Loucy (cell line): Measurements from ENCODE around the gene TTC7B.

ENCODE experiments used
- H2AFZ ChIP-seq: fragments of 200-600 bp; sonication (generic); 2 replicates; pipeline ENCODE4 v1.6.0; 2016; ENCODE audit warnings: antibody characterized with exemption, mild to moderate bottlenecking, low read length, moderate library complexity
- H3F3A ChIP-seq: fragments of 200-600 bp; 2 replicates; pipeline ENCODE4 v1.6.0; 2016; ENCODE audit warnings: antibody characterized with exemption, low read depth, mild to moderate bottlenecking
- H3K27me3 ChIP-seq: fragments of 200-600 bp; sonication (generic); 2 replicates; pipeline ENCODE4 v1.6.1; 2014; ENCODE audit warnings: low read length, mild to moderate bottlenecking; ENCODE audit not compliant: insufficient read depth, poor library complexity, severe bottlenecking
- H3K36me3 ChIP-seq: fragments of 200-600 bp; sonication (generic); 2 replicates; pipeline ENCODE4 v1.6.1; 2016; ENCODE audit warnings: low read length; ENCODE audit not compliant: insufficient read depth
- H3K4me1 ChIP-seq: fragments of 200-600 bp; sonication (generic); 2 replicates; pipeline ENCODE4 v1.5.1; 2014; ENCODE audit warnings: low read length, mild to moderate bottlenecking; ENCODE audit not compliant: insufficient read depth, poor library complexity, severe bottlenecking
- H3K4me2 ChIP-seq: fragments of 200-600 bp; sonication (generic); 2 replicates; pipeline ENCODE4 v1.6.0; 2014; ENCODE audit warnings: antibody characterized with exemption, low read length, low read depth, mild to moderate bottlenecking; ENCODE audit not compliant: poor library complexity, severe bottlenecking
- H3K4me3 ChIP-seq: fragments of 200-600 bp; sonication (generic); 2 replicates; pipeline ENCODE4 v1.5.1; 2014; ENCODE audit warnings: low read length, mild to moderate bottlenecking, mixed read lengths; ENCODE audit not compliant: poor library complexity, severe bottlenecking
- H3K79me2 ChIP-seq: fragments of 200-600 bp; sonication (generic); 2 replicates; pipeline ENCODE4 v1.6.1; 2014; ENCODE audit warnings: low read length; ENCODE audit not compliant: insufficient read depth
- H3K9ac ChIP-seq: fragments of 200-600 bp; sonication (generic); 2 replicates; pipeline ENCODE4 v1.6.0; 2014; ENCODE audit warnings: mild to moderate bottlenecking, low read depth, low read length, moderate library complexity; ENCODE audit not compliant: poor library complexity, severe bottlenecking
- H3K9me2 ChIP-seq: fragments of 200-600 bp; sonication (generic); replicated peaks from 2 replicates; pipeline ENCODE4 v1.6.1; 2016; ENCODE audit warnings: low read depth, low read length, mixed read lengths
- H3K9me3 ChIP-seq: fragments of 200-600 bp; sonication (generic); 2 replicates; pipeline ENCODE4 v1.6.1; 2014; ENCODE audit warnings: mild to moderate bottlenecking, antibody characterized with exemption, low read length, low read depth; ENCODE audit not compliant: insufficient read depth
- H4K20me1 ChIP-seq: fragments of 200-600 bp; sonication (generic); 2 replicates; pipeline ENCODE4 v1.6.0; 2014; ENCODE audit warnings: antibody characterized with exemption, low read length, mild to moderate bottlenecking; ENCODE audit not compliant: insufficient read depth, poor library complexity, severe bottlenecking
- EZH2phosphoT487 ChIP-seq: fragments of 200-600 bp; IDR thresholded peaks from 2 replicates; pipeline ENCODE4 v1.6.1; 2018; ENCODE audit warnings: antibody characterized with exemption, mild to moderate bottlenecking, moderate library complexity, borderline replicate concordance
- TF ChIP-seq, protein P1 (sequence below): fragments of 200-600 bp; sonication (generic); conservative IDR thresholded peaks from 2 replicates; pipeline ENCODE4 v1.5.1; 2014; ENCODE audit warnings: mild to moderate bottlenecking, antibody characterized with exemption, low read length

The TTC7B gene

DNA sequence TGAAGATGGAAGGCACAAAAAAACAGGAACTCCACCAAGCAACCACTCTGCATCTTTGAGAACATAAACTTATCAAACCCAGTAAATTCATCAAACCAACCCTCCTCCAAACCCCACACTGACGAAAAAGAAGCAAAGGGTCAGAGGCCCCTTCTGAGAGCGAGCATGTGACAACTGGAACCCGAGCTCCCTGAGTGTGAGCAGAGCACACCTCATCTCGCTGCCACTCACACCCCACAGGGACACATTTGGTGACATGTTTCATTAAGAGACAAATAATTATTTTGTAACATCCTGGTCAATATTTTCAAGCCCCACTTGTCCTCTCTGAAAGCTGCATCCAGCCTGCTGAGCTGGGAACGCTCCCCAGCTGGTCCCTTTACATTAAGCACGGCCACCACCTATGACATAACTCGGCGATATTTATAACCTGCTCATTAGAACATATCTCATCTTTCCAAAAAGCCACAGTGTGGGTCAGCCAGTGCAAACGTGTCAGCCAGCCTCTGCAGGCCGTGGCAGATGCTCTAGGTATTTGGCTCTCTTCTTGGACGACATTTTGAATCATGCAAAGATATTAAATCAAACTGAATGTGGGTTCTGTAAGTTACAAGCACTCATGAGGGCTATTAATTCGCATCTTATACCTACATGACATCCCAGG is 120.1 kb downstream of the TTC7B start:
- H3K79me2 ChIP-seq: no peaks in the 10 kb centered on the region
- no peaks in the 10 kb centered on the region for H4K20me1 ChIP-seq
- H3K4me1 ChIP-seq: no peaks in the 10 kb centered on the region
- TF ChIP-seq, protein P1, sequence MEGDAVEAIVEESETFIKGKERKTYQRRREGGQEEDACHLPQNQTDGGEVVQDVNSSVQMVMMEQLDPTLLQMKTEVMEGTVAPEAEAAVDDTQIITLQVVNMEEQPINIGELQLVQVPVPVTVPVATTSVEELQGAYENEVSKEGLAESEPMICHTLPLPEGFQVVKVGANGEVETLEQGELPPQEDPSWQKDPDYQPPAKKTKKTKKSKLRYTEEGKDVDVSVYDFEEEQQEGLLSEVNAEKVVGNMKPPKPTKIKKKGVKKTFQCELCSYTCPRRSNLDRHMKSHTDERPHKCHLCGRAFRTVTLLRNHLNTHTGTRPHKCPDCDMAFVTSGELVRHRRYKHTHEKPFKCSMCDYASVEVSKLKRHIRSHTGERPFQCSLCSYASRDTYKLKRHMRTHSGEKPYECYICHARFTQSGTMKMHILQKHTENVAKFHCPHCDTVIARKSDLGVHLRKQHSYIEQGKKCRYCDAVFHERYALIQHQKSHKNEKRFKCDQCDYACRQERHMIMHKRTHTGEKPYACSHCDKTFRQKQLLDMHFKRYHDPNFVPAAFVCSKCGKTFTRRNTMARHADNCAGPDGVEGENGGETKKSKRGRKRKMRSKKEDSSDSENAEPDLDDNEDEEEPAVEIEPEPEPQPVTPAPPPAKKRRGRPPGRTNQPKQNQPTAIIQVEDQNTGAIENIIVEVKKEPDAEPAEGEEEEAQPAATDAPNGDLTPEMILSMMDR: no peak
- TF ChIP-seq EZH2phosphoT487: no peak
- H3F3A ChIP-seq: no peaks in the 10 kb centered on the region
- H3K27me3 ChIP-seq: no peaks in the 10 kb centered on the region
- no peaks in the 10 kb centered on the region for H3K9me3 ChIP-seq
- no peak overlapping the region for H3K9ac ChIP-seq
- no peaks in the 10 kb centered on the region for H3K9me2 ChIP-seq
- no peak overlapping the region for H3K4me3 ChIP-seq
- no peaks in the 10 kb centered on the region for H3K36me3 ChIP-seq
- no peak overlapping the region for H2AFZ ChIP-seq
- H3K4me2 ChIP-seq: no peak overlapping the region

DNA sequence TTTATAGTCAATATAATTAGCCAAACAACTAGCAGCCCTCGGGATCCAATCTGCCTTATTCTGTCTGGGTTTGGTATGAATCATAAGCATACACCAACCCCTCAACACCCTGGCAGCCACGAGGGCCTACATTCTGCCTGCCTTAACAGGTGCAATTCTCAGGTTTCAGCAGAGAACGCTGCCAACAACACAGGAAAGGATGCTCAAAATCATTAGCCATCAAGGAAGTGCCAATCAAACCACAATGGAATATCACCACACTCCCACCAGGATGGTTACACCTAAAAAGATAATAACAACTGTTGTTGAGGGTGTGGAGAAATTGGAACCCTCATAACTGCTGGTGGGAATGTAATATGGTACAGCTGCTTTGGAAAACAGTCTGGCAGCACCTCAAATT is 122.8 kb downstream of the TTC7B start:
- no peak overlapping the region for H3K9ac ChIP-seq
- no peak overlapping the region for H3K4me3 ChIP-seq
- no peak overlapping the region for H3K4me2 ChIP-seq
- H3K36me3 ChIP-seq: peaks cover 4% of the 10 kb centered on the region; the same call in 1 of the 2 replicates
- no peaks in the 10 kb centered on the region for H3K9me3 ChIP-seq
- no peaks in the 10 kb centered on the region for H3K27me3 ChIP-seq
- H4K20me1 ChIP-seq: no peaks in the 10 kb centered on the region
- H3K79me2 ChIP-seq: no peaks in the 10 kb centered on the region
- no peak overlapping the region for H2AFZ ChIP-seq
- H3K4me1 ChIP-seq: no peaks in the 10 kb centered on the region
- no peaks in the 10 kb centered on the region for H3K9me2 ChIP-seq
- TF ChIP-seq, protein P1: no peak
- no peak for TF ChIP-seq EZH2phosphoT487
- no peaks in the 10 kb centered on the region for H3F3A ChIP-seq

DNA sequence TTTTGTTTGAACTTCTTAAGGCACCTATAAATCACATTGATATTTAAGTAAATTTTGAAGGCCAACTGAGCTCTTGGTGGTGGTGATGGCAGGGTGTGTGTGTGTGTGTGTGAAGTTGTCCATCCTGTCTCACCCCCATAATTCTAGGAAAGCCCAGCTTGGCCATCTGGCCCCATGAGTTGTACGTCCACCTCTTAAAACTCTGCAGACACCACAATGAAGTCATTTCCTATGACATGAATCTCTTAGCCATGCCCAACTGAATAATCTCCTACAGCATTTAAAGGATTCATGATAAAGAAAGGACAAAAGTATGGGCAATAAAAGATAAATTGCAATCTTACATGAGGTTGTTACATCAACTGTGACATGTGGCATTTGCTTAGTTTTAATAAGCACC is 123.4 kb downstream of the TTC7B start:
- H4K20me1 ChIP-seq: no peaks in the 10 kb centered on the region
- H3K27me3 ChIP-seq: no peaks in the 10 kb centered on the region
- H3K9ac ChIP-seq: no peak overlapping the region
- no peaks in the 10 kb centered on the region for H3F3A ChIP-seq
- no peaks in the 10 kb centered on the region for H3K79me2 ChIP-seq
- no peaks in the 10 kb centered on the region for H3K4me1 ChIP-seq
- peaks cover 6% of the 10 kb centered on the region; the same call in 1 of the 2 replicates for H3K36me3 ChIP-seq
- H3K9me2 ChIP-seq: no peaks in the 10 kb centered on the region
- H2AFZ ChIP-seq: no peak overlapping the region
- H3K9me3 ChIP-seq: no peaks in the 10 kb centered on the region
- no peak for TF ChIP-seq EZH2phosphoT487
- TF ChIP-seq, protein P1: no peak
- no peak overlapping the region for H3K4me2 ChIP-seq
- H3K4me3 ChIP-seq: no peak overlapping the region
